OCI-LY7 (cell line): ENCODE data around the gene EPS8L2. TPM values are rescaled to one million over a fixed set of nuclear protein-coding genes. Genes with fewer than 3 reads are reported as not detected.

Experiments
- BruUV-seq: library from RNA; stranded (reverse); fragments of 400-500 nt; replicated peaks from 2 replicates; lab custom pipeline; 2021; lab: Mats Ljungman, UMichigan
- CTCF ChIA-PET: fragments of 300-600 bp; sonication (Branson Sonifier 250); formaldehyde crosslinking; loops from one replicate; lab custom pipeline; 2022; ENCODE audit warnings: antibody characterized with exemption; ENCODE audit not compliant: unreplicated experiment; lab: Charles Lee
- POLR2A ChIA-PET: fragments of 300-600 bp; sonication (Branson Sonifier 250); formaldehyde crosslinking; loops from one replicate; lab custom pipeline; 2022; ENCODE audit warnings: antibody characterized with exemption; lab: Charles Lee
- DNase-seq: peaks from one replicate; pipeline ENCODE4 v3.0.0-alpha.2; 2015; ENCODE audit warnings: low spot score
- H2AFZ ChIP-seq: fragments of 200-600 bp; sonication (generic), shearing (Covaris generic); 2 replicates; pipeline ENCODE4 v1.6.1; 2014; ENCODE audit warnings: mild to moderate bottlenecking, antibody characterized with exemption, low read length, moderate library complexity
- H3K27ac ChIP-seq: fragments of 200-600 bp; sonication (generic); 2 replicates; pipeline ENCODE4 v1.5.1; 2014; ENCODE audit warnings: mixed run types, low read depth, mild to moderate bottlenecking, moderate library complexity, low read length, inconsistent platforms; ENCODE audit not compliant: poor library complexity, severe bottlenecking
- H3K36me3 ChIP-seq: fragments of 200-600 bp; sonication (generic); 2 replicates; pipeline ENCODE4 v1.6.1; 2014; ENCODE audit warnings: mild to moderate bottlenecking, antibody characterized with exemption, low read length, moderate library complexity, mixed read lengths; ENCODE audit not compliant: insufficient read depth
- H3K4me1 ChIP-seq: fragments of 200-600 bp; sonication (generic); 2 replicates; pipeline ENCODE4 v1.5.1; 2014; ENCODE audit warnings: mild to moderate bottlenecking, low read length; ENCODE audit not compliant: insufficient read depth, poor library complexity, severe bottlenecking
- H3K4me2 ChIP-seq: fragments of 200-600 bp; sonication (generic); 2 replicates; pipeline ENCODE4 v1.6.1; 2014; ENCODE audit warnings: mild to moderate bottlenecking, low read length
- H3K4me3 ChIP-seq: fragments of 200-600 bp; sonication (generic); 2 replicates; pipeline ENCODE4 v1.5.1; 2014; ENCODE audit warnings: mild to moderate bottlenecking, low read depth, low read length; ENCODE audit not compliant: poor library complexity, severe bottlenecking
- H3K79me2 ChIP-seq: fragments of 200-600 bp; sonication (generic); 2 replicates; pipeline ENCODE4 v1.6.1; 2016; ENCODE audit warnings: low read depth, mild to moderate bottlenecking, low read length, moderate library complexity, mixed read lengths; ENCODE audit not compliant: insufficient read depth
- H3K9me2 ChIP-seq: fragments of 200-600 bp; sonication (generic); 2 replicates; pipeline ENCODE4 v1.6.1; 2016; ENCODE audit warnings: mild to moderate bottlenecking, low read length, mixed read lengths; ENCODE audit not compliant: insufficient read depth
- H3K9me3 ChIP-seq: fragments of 200-600 bp; sonication (generic); 2 replicates; pipeline ENCODE4 v1.6.1; 2014; ENCODE audit warnings: mild to moderate bottlenecking, mixed run types, low read length, mixed read lengths
- H4K20me1 ChIP-seq: fragments of 200-600 bp; sonication (generic); 2 replicates; pipeline ENCODE4 v1.6.1; 2014; ENCODE audit warnings: mild to moderate bottlenecking, antibody characterized with exemption, low read length, moderate library complexity, mixed read lengths; ENCODE audit not compliant: insufficient read depth
- EZH2phosphoT487 ChIP-seq: fragments of 200-600 bp; sonication (generic); IDR thresholded peaks from 2 replicates; pipeline ENCODE4 v1.6.1; 2018; ENCODE audit warnings: low read depth, borderline replicate concordance, mild to moderate bottlenecking, mixed run types, antibody characterized with exemption, low read length, moderate library complexity, mixed read lengths
- intact Hi-C: fragments of 100-400 bp; cut with micrococcal nuclease; formaldehyde crosslinking; loops from one replicate; pipeline ENCODE4 v1.10.0; 2022; ENCODE audit not compliant: unreplicated experiment
- total RNA-seq, 2 experiments: library from RNA; depleted of rRNA in 1 of 2; stranded (reverse); fragments of >200 nt in 1 of 2; shearing (Covaris generic) in 1 of 2; gene quantifications; 2 replicates each; pipeline ENCODE4 v1.2.3, GENCODE V29; 2014 to 2022
- TF ChIP-seq, protein P1 (sequence below): fragments of 200-600 bp; sonication (generic); conservative IDR thresholded peaks from 2 replicates; pipeline ENCODE4 v1.5.1; 2014; ENCODE audit warnings: mild to moderate bottlenecking, antibody characterized with exemption, low read length, moderate library complexity, mixed read lengths

EPS8L2 gene
- total RNA-seq, 2 experiments from 2014 or later, result 3.8 to 7.1 TPM

DNA sequence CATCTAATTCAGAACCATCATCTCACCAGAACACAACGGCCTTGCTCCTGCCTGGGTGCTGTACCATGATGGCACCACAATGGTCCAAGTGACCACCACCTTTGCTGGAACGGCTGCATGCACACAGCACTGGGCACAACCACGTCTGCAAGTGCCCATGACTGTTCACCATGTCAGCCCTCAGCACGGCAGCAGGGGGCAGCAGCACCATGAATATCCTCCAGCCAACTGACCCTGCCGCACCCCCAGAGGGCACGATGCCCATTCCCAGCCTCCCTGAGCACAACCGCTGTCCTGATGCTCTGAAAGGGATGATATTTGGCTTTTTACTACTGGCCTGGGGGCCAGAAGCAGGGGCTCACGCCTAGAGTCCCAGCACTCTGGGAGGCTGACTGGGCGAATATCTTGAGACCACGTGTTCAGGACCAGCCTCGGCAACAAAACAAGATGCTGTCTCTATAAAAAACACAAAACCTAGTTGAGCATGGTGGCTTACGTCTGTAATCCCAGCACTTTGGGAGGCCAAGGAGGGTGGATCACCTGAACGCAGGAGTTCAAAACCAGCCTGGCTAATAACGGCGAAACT is 43.2 kb upstream of the EPS8L2 start:
- peaks cover 9% of the 10 kb centered on the region for H3K4me1 ChIP-seq
- intact Hi-C loops, result loop anchor here (1.0 kb wide), 1 partner anchor 61 kb away; no protein-coding TSS in a partner anchor
- no peaks in the 10 kb centered on the region for H3K79me2 ChIP-seq
- DNase-seq, result peak; percentile 53
- no peaks in the 10 kb centered on the region for H3K9me3 ChIP-seq
- no peaks in the 10 kb centered on the region for H4K20me1 ChIP-seq
- peaks cover 67% of the 10 kb centered on the region for H3K36me3 ChIP-seq
- no TSS peak for BruUV-seq
- no peak overlapping the region for H3K4me3 ChIP-seq
- H3K27ac ChIP-seq, result no peak overlapping the region
- CTCF ChIA-PET, result no interaction called here
- no peaks in the 10 kb centered on the region for H3K9me2 ChIP-seq
- no peak overlapping the region for H3K4me2 ChIP-seq
- no peak overlapping the region for H2AFZ ChIP-seq
- no peak for TF ChIP-seq EZH2phosphoT487
- TF ChIP-seq, protein P1, sequence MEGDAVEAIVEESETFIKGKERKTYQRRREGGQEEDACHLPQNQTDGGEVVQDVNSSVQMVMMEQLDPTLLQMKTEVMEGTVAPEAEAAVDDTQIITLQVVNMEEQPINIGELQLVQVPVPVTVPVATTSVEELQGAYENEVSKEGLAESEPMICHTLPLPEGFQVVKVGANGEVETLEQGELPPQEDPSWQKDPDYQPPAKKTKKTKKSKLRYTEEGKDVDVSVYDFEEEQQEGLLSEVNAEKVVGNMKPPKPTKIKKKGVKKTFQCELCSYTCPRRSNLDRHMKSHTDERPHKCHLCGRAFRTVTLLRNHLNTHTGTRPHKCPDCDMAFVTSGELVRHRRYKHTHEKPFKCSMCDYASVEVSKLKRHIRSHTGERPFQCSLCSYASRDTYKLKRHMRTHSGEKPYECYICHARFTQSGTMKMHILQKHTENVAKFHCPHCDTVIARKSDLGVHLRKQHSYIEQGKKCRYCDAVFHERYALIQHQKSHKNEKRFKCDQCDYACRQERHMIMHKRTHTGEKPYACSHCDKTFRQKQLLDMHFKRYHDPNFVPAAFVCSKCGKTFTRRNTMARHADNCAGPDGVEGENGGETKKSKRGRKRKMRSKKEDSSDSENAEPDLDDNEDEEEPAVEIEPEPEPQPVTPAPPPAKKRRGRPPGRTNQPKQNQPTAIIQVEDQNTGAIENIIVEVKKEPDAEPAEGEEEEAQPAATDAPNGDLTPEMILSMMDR, result peak; percentile 82
- POLR2A ChIA-PET, result no interaction called here

DNA sequence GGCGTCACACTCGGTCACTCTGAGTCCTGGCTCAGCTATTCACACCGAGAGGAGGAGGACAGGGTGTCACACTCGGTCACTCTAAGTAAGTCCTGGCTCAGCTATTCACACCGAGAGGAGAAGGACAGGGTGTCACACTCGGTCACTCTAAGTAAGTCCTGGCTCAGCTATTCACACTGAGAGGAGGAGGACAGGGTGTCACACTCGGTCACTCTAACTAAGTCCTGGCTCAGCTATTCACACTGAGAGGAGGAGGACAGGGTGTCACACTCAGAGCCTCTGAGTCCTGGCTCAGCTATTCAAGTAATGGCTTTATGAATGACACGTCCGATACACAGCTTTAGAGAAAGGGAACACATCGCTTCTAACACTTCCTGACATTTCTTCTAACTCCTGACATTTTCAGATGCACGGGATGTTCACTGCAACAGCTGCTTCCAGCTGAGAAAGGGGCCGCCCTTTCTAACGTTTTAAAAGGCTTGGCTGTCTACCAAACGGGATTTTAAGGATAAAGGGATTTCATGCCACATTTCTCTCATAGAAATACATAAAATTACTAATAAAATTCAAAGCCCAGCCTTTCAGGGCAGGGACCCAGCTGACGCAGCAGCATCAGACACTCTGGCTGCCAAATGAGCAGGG is 40.8 kb upstream of the EPS8L2 start:
- H4K20me1 ChIP-seq, result no peaks in the 10 kb centered on the region
- H3K36me3 ChIP-seq, result peaks cover 54% of the 10 kb centered on the region
- DNase-seq, result no peak
- no TSS peak for BruUV-seq
- H3K4me2 ChIP-seq, result no peak overlapping the region
- H3K79me2 ChIP-seq, result no peaks in the 10 kb centered on the region
- no peaks in the 10 kb centered on the region for H3K9me2 ChIP-seq
- H2AFZ ChIP-seq, result no peak overlapping the region
- intact Hi-C loops, result no loop called here
- ChIA-PET CTCF (no interaction called here), POLR2A (interaction anchor here (0.6 kb wide), 1 partner anchor 15 kb away, joined by 5 read pairs; no protein-coding TSS in a partner anchor)
- H3K9me3 ChIP-seq, result no peaks in the 10 kb centered on the region
- TF ChIP-seq EZH2phosphoT487, result no peak
- TF ChIP-seq, protein P1, result no peak
- no peak overlapping the region for H3K4me3 ChIP-seq
- H3K4me1 ChIP-seq, result peaks cover 4% of the 10 kb centered on the region
- no peak overlapping the region for H3K27ac ChIP-seq

DNA sequence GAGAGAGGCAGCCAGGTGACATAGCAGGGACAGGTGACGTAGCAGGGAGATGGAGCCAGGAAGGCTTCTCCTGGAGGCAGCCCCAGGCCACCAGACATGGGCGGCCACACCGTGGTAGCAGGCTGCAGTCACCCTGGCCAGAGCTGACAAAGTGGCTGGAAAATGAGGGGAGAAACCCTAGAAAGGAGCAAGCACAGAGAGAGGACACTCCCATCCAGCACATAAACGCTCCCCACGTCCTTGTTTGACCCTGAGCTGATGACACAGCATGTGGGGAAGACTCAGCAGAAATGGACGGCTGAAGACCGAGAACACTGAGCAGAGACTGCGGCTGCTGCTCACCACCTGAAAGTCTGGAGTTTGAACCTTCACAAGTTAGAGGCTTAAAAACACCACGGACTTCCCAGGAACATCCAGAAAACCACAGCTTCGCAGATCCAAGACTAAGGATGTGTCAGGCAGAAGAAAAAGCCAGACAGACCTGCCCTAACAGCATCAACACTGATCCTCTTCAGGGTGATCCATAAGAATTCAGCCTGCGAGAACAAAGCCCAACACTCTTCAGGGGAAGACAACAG is 40.2 kb upstream of the EPS8L2 start:
- POLR2A ChIA-PET, result interaction anchor here (0.6 kb wide), 1 partner anchor 16 kb away, joined by 5 read pairs; no protein-coding TSS in a partner anchor
- H3K27ac ChIP-seq, result no peak overlapping the region

More for the DNA sequence above, 40.2 kb upstream of the EPS8L2 start:
- no peak for DNase-seq
- H3K9me2 ChIP-seq, result no peaks in the 10 kb centered on the region
- H3K4me3 ChIP-seq, result no peak overlapping the region
- peaks cover 50% of the 10 kb centered on the region for H3K36me3 ChIP-seq
- H2AFZ ChIP-seq, result no peak overlapping the region
- H3K9me3 ChIP-seq, result no peaks in the 10 kb centered on the region
- TF ChIP-seq, protein P1, result no peak
- TF ChIP-seq EZH2phosphoT487, result no peak
- H3K4me1 ChIP-seq, result no peaks in the 10 kb centered on the region
- CTCF ChIA-PET, result no interaction called here
- no peaks in the 10 kb centered on the region for H4K20me1 ChIP-seq
- intact Hi-C loops, result no loop called here
- H3K79me2 ChIP-seq, result no peaks in the 10 kb centered on the region
- H3K4me2 ChIP-seq, result no peak overlapping the region
- no TSS peak for BruUV-seq
